ENCODE data around the gene KIF25.
"Not testable (repeated sequence)": the region's sequence is repeated elsewhere in the genome, so short reads cannot be mapped to it uniquely, and the experiment has no call there.

Gene KIF25

DNA sequence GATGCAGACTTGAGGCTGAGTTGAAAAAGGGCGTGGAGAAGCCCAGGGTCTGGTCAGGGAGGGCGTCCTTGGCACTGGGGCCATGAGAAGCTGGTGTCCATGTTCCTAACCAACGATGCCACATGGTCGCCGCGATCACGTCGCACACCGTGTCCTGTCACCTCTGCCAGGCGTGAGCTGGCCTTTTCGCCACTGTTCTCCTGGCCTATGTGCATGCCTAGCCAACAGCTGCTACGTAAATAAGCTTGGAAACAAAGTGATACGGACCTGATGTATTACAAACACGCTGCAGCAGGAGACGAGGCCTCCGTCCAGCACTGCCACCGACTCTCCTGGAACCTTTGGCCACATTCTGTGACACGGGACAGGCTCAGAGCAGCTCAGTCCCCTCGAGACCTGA, 22.0 kb upstream of the KIF25 start:
- DNase-seq (no peak), ATAC-seq (no peak)

DNA sequence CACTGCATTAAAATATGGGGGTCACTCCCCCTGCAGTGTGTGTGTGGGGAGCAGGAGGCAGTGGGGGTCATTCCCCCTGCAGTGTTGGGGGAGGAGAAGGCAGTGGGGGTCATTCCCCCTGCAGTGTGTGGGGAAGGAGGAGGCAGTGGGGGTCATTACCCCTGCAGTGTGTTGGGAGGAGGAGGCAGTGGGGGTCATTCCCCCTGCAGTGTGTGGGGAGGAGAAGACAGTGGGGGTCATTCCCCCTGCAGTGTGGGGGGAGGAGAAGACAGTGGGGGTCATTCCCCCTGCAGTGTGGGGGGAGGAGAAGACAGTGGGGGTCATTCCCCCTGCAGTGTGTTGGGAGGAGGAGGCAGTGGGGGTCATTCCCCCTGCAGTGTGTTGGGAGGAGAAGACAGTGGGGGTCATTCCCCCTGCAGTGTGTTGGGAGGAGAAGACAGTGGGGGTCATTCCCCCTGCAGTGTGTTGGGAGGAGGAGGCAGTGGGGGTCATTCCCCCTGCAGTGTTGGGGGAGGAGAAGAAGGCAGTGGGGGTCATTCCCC, 21.3 kb upstream of the KIF25 start:
- not testable (repeated sequence) for DNase-seq, ATAC-seq

DNA sequence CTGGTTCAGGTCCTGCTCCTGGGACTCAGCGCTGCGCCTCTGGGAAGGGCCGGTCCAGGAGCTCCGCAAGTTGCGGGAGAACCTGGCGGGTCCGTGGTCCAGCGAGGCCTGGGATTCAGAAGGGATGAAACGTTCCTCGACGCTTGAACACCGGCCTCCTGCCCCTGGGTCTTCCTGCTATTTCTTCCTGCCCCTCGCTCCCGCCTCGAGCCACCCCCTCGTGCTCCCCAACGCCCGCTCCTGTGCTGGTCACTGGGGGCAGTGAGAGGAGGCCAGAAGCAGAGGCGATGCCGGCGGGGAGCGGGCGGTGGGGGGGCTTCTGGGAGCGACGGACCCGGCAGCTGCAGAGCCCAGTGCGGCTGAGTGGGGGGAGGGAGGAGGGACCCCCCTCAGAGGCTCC, 20.8 kb upstream of the KIF25 start:
- DNase-seq (no peak), ATAC-seq (no peak)

DNA sequence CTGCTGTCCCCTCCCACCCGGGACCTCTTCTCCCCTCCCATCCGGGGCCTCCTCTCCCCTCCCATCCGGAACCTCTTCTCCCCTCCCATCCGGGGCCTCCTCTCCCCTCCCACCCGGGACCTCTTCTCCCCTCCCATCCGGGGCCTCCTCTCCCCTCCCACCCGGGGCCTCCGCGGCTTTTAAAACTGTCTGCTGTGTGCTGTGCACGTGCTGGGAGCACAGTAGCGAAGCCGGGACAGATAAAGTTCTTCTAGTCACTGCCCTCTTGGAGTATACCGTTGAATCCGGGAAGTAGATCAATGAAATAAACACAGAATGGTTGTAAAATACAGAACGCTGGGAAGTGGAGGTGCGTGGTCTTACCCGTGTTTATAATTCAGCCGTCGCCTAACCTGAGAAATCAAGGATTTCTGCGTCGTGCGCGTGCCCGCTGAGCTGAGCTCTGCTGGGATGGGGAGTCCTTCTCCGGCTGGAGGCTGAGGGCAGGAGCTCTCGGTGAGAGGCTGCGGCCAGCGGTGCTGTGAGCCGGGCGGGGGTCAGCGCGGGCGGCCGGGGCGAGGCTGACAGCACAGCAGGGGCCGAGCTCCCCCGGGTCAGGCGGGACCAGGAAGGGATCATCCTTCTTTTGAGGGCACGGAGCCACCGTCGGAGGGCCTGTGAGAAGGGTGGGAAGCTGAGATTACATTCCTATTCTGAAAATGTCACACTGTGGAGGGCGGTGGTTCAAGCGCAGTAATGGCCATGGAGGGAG, 19.6 kb upstream of the KIF25 start:
- ATAC-seq (no peak), DNase-seq (no peak)

DNA sequence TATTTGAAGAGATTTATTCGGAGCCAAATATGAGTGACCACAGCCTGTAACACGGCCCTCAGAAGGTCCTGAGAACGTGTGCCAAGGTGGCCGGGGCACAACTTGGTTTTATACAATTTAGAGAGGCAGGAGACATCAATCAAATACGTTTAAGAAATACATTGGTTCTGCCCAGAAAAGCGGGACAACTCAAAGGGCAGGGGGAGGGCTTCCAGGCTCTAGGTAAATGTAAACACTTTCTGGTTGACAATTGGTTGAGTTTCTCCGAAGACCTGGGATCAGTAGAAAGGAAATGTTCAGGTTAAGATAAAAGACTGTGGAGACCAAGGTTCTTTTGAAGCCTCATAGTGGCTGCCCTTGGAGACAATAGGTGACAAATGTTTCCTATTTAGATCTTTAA, 18.9 kb upstream of the KIF25 start:
- DNase-seq = no peak
- no peak for ATAC-seq

DNA sequence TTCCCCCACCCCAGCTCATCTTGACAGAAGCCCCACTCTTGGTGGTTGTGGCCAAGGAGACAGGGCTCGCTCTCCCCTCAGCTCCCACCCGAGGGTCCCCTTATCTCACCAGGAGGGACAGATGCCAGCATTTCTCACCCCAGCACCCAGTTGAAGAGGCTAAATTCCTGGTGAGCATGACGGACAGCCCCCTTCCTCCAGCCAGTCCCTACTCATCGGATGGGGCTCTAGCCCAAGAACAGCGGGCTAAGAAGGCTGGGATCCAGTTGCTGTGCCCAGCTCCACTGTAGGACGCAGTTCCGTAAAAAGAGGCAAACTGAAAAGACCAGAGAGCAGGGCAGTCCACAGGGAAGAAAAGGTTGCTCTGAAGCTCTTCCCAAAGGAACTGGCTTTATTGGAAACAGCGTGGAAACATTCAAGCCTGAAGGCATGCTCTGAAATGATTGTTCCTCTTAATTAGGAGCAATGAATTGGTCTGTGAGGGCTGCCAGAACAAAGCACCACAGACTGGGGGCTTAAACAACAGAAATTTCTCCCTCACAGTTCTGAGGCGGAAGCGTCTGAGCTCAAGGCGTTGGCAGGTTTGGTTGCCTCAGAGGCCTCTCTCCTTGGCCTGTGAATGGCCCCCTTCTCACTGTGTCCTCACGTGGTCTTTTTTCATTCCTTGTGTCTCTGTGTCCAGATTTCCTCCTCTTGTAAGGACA, 17.9 kb upstream of the KIF25 start:
- ATAC-seq = no peak
- DNase-seq = no peak

DNA sequence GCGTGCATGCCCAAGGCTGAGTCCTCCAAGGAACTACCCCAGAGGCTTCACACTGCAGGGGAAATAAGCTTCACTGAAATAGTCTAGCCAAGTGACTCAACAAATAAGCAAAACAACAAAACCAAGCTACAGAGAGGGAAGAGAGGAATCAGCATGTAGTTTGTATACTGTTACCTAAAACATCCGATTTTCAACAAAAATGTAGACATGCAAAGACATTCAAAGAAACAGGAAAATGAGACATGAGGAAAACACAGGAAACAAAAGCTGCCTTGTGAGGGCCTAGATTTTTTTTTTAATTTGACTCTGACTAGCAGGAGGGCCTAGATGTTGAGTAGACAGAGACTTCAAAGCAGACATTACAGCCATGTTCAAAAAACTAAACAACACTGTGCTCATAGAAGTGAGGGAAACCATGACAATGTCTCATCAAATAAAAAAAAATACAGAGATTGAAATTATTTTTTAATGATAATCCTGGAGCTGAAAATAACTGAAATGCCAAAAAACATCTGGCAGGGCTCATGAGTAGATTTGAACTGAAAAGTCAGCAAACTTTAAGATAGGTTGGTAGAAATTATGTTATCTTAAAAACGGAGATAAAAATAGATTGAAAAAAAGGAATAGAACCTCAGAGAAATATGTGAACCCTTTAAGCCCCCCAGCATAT, 16.4 kb upstream of the KIF25 start:
- DNase-seq (no peak), ATAC-seq (no peak)

DNA sequence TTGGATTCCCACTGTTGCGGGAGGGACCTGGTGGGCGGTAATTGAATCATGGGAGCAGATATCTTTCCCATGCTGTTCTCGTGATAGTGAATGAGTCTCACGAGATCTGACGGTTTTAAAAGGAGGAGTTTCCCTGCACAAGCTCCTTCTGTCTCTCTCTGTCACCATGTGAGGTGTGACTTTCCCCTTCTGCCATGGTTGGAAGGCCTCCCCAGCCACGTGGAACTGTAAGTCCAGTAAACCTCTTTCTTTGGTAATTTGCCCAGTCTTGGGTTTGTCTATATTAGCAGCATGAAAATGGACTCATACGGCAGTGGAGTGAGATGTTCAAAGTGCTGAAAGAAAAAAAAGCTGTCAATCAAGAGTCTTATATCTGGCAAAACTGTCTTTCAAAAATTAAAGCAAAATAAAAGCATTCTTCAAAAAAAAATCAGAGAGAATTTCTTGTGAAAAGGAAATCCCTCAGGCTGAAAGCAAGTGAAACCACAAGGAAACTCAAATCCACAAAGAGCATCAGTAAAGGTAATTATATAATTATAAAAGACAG, 15.5 kb upstream of the KIF25 start:
- DNase-seq (no peak), ATAC-seq (no peak)

DNA sequence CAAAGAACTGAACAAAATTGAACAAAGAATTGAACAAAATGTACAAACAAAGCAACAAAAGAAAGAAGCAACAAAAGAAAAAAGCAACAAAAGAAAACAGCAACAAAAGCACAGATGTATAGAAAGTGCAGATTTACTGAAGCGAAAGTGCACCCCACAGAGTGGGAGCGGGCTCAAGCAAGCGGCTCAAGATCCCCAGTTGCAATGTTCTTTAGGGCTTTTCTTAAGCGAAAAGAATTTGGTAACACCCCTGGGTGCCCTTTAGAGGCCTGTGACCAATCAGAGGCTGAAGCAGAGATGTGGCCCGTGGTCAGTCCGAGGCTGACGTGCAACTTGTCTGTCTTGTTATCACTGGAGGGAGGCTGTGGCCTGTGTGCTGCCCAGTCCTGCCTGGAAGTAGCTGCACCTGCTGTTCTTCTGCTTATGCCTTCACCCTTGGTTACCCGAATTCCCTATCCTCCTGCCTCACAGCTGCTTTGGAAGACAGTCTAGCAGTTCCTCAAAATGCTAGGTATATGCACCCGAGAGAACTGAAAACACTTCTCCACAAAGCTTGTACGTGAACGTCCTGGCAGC, 13.2 kb upstream of the KIF25 start:
- ATAC-seq (no peak), DNase-seq (no peak)

DNA sequence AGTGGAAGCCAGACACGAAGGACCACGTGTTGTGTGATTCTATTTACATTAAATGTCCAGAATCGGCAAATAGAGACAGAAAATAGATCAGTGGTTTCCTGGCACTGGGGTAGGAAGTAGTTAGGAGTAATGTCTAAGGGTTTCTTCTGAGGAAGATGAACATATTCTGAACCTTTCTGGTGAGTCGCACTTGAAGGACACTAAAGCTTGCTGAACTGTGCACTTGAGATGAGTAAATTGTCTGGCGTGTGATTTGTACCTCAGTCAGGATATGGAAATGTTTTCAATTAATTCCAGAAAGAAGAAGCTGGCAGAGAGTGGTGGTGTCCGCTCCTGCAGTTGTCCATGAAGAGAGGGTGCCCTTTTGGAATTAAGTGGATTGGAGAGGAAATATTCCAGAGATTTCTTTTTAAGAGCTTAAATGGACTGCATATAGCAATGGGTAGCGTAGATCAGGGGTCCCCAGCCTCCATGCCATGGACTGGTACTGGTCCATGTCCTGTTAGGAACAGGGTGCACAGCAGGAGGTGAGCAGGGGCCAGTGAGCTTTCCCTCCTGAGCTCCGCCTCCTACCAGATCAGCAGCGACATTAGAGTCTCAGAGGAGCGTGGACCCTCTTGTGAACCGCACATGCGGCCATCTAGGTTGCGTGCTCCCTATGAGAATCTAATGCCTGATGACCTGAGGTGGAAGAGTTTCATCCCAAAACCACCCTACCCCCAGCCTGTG, 12.4 kb upstream of the KIF25 start:
- ATAC-seq (no peak), DNase-seq (no peak)

DNA sequence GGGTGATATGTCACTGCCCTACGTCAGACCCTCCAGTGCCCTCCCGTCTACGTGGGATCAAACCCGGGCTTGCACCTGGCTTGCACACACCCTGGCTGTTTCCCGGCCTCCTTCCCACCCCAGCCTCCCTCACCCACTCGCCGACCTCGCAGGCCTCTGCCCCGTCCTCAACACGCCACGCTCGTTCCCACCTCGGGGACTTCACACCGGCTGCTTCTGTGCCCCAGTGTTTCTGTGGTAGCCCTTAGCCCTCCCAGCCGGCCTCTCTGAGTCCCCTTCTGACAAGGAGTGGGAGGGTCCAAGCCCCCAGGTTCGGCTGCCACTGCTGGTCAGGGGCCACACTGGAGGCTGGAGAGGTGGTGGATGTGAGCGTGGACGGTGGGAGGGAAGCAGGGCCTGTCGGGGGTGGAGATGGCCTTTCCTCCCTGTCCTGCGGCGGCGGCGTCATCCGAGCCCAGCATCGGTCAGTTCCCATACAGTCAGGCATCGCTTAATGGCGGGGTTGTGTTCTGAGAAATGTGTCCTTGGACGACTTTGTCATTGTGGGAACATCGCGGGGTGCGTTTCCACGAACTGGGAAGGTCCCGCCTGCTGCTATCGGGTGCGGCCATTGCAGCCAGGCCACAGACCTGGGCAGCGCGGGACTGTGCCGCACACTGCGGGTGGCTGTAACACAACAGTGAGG, 11.4 kb upstream of the KIF25 start:
- DNase-seq (no peak), ATAC-seq (no peak)

DNA sequence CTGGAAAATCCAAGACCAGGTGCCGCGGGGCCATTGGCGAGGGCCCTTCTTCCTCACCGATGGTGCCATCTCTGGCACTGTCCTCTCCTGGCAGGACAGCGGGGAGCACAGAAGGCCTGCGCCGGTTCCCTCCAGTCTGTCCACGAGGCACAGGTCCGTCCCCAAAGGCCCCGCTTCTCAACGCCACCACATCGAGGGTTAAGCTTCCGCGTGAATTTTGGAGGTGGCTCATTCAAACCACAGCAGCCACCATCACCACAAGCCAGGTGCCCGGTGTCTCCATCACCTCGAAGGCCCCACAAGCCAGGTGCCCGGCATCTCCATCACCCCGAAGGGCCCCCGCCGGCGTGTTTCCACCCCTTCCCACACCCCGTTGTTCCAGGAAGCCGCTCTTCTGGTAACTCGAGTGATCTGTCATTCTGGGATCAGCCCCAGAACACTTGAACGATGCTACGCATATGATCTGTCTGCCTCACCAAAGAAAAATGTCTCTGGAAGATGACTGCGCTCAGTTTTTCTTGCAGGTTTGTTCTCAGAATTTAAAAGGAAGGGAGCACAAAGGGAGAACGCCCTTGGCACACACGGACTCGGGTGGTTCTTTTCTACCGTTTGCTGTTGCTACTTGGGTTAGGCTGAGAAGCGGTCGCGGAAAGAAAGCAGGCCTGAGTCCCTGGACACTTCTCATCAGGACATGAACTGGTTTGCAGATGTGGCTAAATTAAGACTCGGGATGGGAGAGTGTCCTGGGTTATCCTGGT, 9.9 kb upstream of the KIF25 start:
- no peak for DNase-seq
- ATAC-seq = no peak

DNA sequence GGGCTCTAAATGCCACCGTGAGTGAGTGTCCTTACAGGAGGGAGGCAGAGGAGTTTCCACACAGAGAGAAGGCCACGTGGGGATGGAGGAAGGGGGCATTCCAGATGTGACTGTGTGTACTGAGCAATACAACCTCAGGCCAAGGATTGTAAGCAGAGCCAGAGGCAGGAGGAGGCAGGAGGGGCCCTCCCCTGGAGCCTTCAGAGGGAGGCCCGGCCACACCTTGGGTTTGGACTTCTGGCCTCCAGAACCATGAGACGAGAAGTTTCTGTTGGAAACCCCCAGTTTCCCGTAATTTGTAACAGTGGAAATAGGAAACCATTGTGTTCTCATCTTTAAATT, 9.3 kb upstream of the KIF25 start:
- ATAC-seq (no peak), DNase-seq (no peak)

DNA sequence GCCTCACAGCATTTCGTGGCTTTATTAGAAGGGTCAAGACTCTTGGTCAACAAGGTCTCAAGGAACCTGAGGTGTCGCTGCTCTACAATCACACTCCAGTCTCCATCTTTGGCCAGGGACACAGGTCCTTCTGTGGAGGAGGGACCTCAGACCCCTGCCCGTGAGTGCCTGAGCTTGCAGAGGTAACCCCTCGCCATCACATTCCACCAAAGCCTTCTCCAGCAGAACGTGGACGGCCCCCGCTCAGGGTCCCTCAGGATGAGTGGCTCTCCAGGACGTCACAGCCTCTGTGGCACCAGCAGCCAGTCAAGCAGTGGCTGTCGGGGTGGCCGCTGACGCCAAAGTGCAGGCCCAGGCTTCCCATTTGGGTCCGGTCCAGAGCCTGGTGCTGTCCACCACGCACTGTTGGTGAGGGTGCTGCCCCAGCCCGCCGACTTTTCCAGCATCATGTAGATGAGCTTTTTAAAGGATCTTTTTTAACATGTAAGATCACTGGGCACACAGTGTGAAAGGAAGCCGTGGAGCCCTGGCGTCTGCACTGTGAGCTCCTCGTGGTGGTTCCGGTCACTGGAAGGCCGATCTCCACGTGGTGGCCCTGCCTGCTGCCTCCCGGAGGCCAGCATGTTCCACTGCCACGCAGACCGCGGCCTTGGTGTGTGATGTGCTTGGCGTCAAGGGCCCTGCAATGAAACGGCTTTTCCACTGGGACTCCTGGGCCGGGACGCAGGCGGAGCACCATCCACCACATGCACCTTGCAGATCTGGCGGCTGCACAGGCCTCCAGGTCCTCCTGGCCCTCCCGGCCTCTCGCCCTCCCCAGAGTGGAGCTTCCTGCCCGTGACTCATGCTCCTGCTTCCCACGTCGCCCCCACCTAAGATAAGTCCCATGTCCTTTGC, 8.3 kb upstream of the KIF25 start:
- ATAC-seq (no peak), DNase-seq (no peak)

DNA sequence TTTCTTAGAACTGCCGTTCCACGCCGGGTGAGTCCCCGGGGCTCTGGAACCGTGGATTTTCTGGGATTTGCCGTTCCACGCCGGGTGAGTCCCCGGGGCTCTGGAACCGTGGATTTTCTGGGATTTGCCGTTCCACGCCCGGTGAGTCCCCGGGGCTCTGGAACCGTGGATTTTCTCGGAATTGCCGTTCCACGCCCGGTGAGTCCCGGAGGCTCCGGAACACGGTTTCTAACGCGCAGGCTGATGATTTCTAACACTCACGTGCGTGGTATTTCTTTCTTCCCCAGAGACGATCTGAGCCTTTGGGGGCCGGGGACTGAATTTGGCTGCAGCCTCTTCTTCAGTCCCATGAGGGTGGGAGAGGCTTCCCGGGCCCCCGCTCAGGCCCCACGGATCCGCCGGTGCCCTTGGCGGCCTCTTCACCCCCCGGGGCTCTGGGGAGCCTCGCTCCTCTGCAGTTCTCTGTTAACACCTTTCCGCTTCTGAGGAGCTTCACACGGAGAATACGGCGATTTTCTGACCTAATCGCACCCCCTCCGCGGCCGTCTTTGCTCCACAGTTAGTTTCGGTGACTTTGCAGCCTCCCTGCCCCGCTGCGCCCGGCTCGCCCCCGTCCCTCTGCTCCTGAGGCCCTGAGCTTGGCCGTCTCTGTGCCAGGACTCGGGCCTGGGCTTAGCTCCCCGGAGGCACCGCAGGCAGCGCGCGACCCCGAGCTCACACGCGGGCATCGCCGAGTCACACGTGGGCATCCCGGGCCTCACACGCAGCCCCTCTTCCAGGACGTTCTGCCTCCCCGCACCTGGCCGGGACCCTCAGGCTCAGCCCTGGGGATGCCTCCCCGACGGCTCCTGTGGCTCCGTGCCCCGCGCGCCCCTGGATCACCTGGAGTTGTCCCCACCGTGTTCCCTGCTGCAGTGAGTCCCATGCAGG, 7.2 kb upstream of the KIF25 start:
- no peak for DNase-seq
- no peak for ATAC-seq

DNA sequence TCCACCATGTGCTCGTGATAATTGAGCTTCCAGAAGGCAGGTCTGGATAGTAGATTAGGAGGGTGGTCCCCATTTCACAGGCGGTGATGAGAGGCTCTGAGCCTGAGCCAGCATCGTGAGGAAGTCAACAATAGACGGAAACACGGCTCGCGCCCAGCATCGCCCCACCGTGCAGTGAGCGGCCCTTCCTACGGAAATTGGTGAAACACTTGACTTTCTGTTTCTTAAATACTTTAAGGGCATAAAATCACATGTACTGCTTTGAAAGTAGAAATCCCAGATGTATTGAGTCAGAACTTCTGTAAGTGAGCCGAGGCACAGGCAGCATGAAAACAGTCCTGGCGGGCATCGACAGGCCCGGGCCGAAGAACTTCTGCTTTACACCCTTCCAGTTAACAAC, 4.3 kb upstream of the KIF25 start:
- ATAC-seq = no peak
- DNase-seq = no peak

DNA sequence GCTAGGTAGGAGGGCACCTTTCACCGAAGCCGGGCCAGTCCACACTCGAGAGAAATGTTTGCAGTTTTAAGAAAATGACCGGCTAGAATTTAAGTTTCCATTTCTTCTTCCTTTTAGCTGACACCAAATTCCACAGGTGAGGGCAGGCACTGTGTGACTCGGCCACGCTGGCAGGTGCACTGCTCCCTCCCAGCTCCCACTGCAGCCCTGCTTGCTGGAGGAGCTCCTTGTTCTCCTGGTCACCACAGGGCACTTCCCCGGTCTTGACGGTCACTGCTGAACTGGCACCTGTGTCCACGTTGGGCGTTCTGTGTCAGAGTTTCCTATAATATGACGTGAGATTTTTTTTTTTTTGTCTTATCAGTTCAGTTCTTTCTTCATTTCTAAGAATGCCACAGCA, 3.6 kb upstream of the KIF25 start:
- DNase-seq (no peak), ATAC-seq (no peak)

DNA sequence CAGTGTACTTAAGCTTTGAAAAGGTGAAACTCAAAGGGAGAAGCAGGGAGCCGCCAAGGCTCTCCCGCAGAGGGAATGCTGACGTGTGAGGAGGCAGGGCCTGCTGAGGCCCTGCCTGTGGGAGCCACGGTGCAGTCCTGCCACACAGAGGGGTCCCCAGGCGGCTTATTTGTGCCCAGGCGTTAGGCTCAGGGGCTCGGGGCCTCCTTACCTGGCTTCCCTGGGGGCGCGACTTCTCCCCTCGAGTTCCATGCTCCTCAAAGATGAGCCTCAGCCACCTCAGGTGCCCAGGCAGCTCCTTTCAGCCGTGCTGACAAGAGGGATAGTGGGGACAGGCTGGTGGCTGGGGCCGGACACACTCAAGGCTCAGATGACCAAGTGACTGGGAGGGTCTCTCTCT, 2.2 kb upstream of the KIF25 start:
- ATAC-seq (no peak), DNase-seq (no peak)
